IMR-90 (cell line): Measurements from ENCODE around the gene CREB5. TPM values are rescaled to one million over a fixed set of nuclear protein-coding genes. Genes with fewer than 3 reads are reported as not detected.

Experiments
- ATAC-seq: fragments of 200-7000 bp; cut with Tn5 transposase; 2 replicates; pipeline ENCODE4 v1.9.1; 2020; ENCODE audit warnings: low read depth, mild to moderate bottlenecking, moderate library complexity
- BruUV-seq: library from RNA; stranded (reverse); fragments of 400-500 nt; replicated peaks from 2 replicates; lab custom pipeline; 2021; lab: Mats Ljungman, UMichigan
- CTCF ChIA-PET: fragments of 300-600 bp; formaldehyde crosslinking; extraction: SDS; loops from one replicate; lab custom pipeline; 2021; ENCODE audit warnings: antibody characterized with exemption; lab: Yijun Ruan, JAX
- POLR2A ChIA-PET: fragments of 300-600 bp; sonication (Branson Sonifier 250); formaldehyde crosslinking; loops from one replicate; lab custom pipeline; 2022; ENCODE audit warnings: antibody characterized with exemption; ENCODE audit not compliant: unreplicated experiment; lab: Charles Lee
- DNase-seq: peaks from one replicate; pipeline ENCODE4 v3.0.0; 2013
- H2AFZ ChIP-seq: replicated peaks from 2 replicates; pipeline ENCODE3; 2013; ENCODE audit warnings: low read length, mild to moderate bottlenecking; ENCODE audit not compliant: poor library complexity
- H2AK5ac ChIP-seq: 2 replicates; pipeline ENCODE4 v1.6.1; 2013; ENCODE audit warnings: low read depth, low read length, inconsistent platforms
- H2AK9ac ChIP-seq: replicated peaks from 2 replicates; pipeline ENCODE3; 2013; ENCODE audit warnings: mild to moderate bottlenecking, low read depth, low read length, moderate library complexity; ENCODE audit not compliant: poor library complexity
- H2BK120ac ChIP-seq: 2 replicates; pipeline ENCODE4 v1.6.1; 2013; ENCODE audit warnings: low read depth, low read length, inconsistent platforms
- H2BK15ac ChIP-seq: 3 replicates; pipeline ENCODE4 v1.6.1; 2013; ENCODE audit warnings: low read depth, low read length, inconsistent platforms
- H2BK20ac ChIP-seq: 2 replicates; pipeline ENCODE4 v1.6.1; 2013; ENCODE audit warnings: low read depth, mild to moderate bottlenecking, inconsistent platforms, low read length, moderate library complexity
- H2BK5ac ChIP-seq: 2 replicates; pipeline ENCODE4 v1.6.1; 2013; ENCODE audit warnings: mild to moderate bottlenecking, low read depth, low read length, inconsistent platforms; ENCODE audit not compliant: poor library complexity, severe bottlenecking
- H3K14ac ChIP-seq: replicated peaks from 2 replicates; pipeline ENCODE4 v1.6.1; 2013; ENCODE audit warnings: low read depth, low read length, inconsistent platforms
- H3K18ac ChIP-seq: 2 replicates; pipeline ENCODE4 v1.6.1; 2013; ENCODE audit warnings: low read depth, low read length, control low read depth
- H3K23ac ChIP-seq: 2 replicates; pipeline ENCODE4 v1.6.1; 2013; ENCODE audit warnings: low read depth, low read length, inconsistent platforms
- H3K27ac ChIP-seq: 2 replicates; pipeline ENCODE4 v1.5.1; 2013; ENCODE audit warnings: mild to moderate bottlenecking, control low read depth, low read length; ENCODE audit not compliant: insufficient read depth
- H3K27me3 ChIP-seq: 2 replicates; pipeline ENCODE4 v1.6.1; 2013; ENCODE audit warnings: low read length; ENCODE audit not compliant: control insufficient read depth, insufficient read depth
- H3K36me3 ChIP-seq: 2 replicates; pipeline ENCODE4 v1.6.1; 2013; ENCODE audit warnings: low read length, mixed read lengths; ENCODE audit not compliant: control insufficient read depth, insufficient read depth
- H3K4ac ChIP-seq: 2 replicates; pipeline ENCODE4 v1.6.1; 2013; ENCODE audit warnings: low read depth, low read length, inconsistent platforms
- H3K4me1 ChIP-seq: 2 replicates; pipeline ENCODE4 v1.6.1; 2013; ENCODE audit warnings: low read length, mixed read lengths; ENCODE audit not compliant: control insufficient read depth, insufficient read depth
- H3K4me2 ChIP-seq: 2 replicates; pipeline ENCODE4 v1.6.1; 2013; ENCODE audit warnings: low read depth, mild to moderate bottlenecking, control low read depth, low read length, moderate library complexity
- H3K4me3 ChIP-seq: 2 replicates; pipeline ENCODE4 v1.5.1; 2013; ENCODE audit warnings: low read depth, mild to moderate bottlenecking, control low read depth, low read length, moderate library complexity; ENCODE audit not compliant: insufficient read depth
- H3K56ac ChIP-seq: 2 replicates; pipeline ENCODE4 v1.6.1; 2013; ENCODE audit warnings: low read length, inconsistent platforms; ENCODE audit not compliant: insufficient read depth; ENCODE audit errors: extremely low read depth
- H3K79me1 ChIP-seq, 2 experiments: 2 replicates each; pipeline ENCODE4 v1.6.1; 2013; ENCODE audit warnings: low read length in 2 of 2, inconsistent platforms in 1 of 2, low read depth in 1 of 2
- H3K9ac ChIP-seq: 2 replicates; pipeline ENCODE4 v1.6.1; 2013; ENCODE audit warnings: low read depth, low read length, control low read depth
- H3K9me1 ChIP-seq: 2 replicates; pipeline ENCODE4 v1.6.1; 2013; ENCODE audit warnings: low read length, inconsistent platforms; ENCODE audit not compliant: insufficient read depth
- H3K9me3 ChIP-seq: 2 replicates; pipeline ENCODE4 v1.6.1; 2013; ENCODE audit warnings: low read length; ENCODE audit not compliant: control insufficient read depth, insufficient read depth
- H4K20me1 ChIP-seq: 2 replicates; pipeline ENCODE4 v1.6.1; 2013; ENCODE audit warnings: low read length, inconsistent platforms; ENCODE audit not compliant: insufficient read depth
- H4K5ac ChIP-seq: 2 replicates; pipeline ENCODE4 v1.6.1; 2013; ENCODE audit warnings: mild to moderate bottlenecking, low read depth, low read length, control low read depth
- H4K8ac ChIP-seq, 2 experiments: 2 replicates each; pipeline ENCODE4 v1.6.1; 2013; ENCODE audit warnings: low read depth in 2 of 2, low read length in 2 of 2, control low read depth in 1 of 2, inconsistent platforms in 1 of 2
- H4K91ac ChIP-seq: 2 replicates; pipeline ENCODE4 v1.6.1; 2013; ENCODE audit warnings: low read depth, low read length, inconsistent platforms; ENCODE audit not compliant: insufficient read depth
- FOS ChIP-seq: fragments of 150-350 bp; IDR thresholded peaks from 2 replicates; pipeline ENCODE4 v1.6.1; 2016; ENCODE audit warnings: low read depth, low read length
- SMC3 ChIP-seq: fragments of 150-350 bp; IDR thresholded peaks from 2 replicates; pipeline ENCODE4 v1.6.1; 2016; ENCODE audit warnings: low read depth, mild to moderate bottlenecking, antibody characterized with exemption, low read length, moderate library complexity
- WGBS, 2 experiments: methylation state at CpG; one replicate each; pipeline versions ENCODE4 v1.1.5 to v1.1.7; 2013; ENCODE audit warnings: missing lambda C conversion rate in 2 of 2; ENCODE audit not compliant: insufficient read length in 1 of 2; ENCODE audit errors: extremely low coverage in 2 of 2; 5-methylcytosine and 5-hydroxymethylcytosine counted together
- dilution Hi-C: fragments of 300-500 bp; cut with HindIII; formaldehyde crosslinking; loops from one replicate; pipeline ENCODE4 v1.14.3; 2018; ENCODE audit warnings: low sequenced_read_pairs; ENCODE audit not compliant: unreplicated experiment
- in situ Hi-C: fragments of 300-500 bp; cut with MboI; formaldehyde crosslinking; loops from 3 replicates; pipeline ENCODE4 v1.14.3; 2019; ENCODE audit warnings: low sequenced_read_pairs, inconsistent platforms, mixed read lengths
- intact Hi-C: fragments of 100-400 bp; cut with micrococcal nuclease; formaldehyde crosslinking; loops from 2 replicates; pipeline ENCODE4 v1.10.0; 2022
- polyA plus RNA-seq, 3 experiments: library from polyadenylated mRNA; depleted of rRNA; stranded (reverse); fragments of >200 nt; gene quantifications; 2 replicates each; pipeline ENCODE4 v1.2.3, GENCODE V29; 2012; ENCODE audit warnings: low replicate concordance in 1 of 3
- total RNA-seq: library from RNA; depleted of rRNA; stranded (reverse); fragments of >200 nt; gene quantifications from 2 replicates; pipeline ENCODE4 v1.2.3, GENCODE V29; 2012

The CREB5 gene
- total and polyA plus RNA-seq, 2 of the 4 experiments (the other 2 are of a cell fraction), result 7.3 to 13.1 TPM

DNA sequence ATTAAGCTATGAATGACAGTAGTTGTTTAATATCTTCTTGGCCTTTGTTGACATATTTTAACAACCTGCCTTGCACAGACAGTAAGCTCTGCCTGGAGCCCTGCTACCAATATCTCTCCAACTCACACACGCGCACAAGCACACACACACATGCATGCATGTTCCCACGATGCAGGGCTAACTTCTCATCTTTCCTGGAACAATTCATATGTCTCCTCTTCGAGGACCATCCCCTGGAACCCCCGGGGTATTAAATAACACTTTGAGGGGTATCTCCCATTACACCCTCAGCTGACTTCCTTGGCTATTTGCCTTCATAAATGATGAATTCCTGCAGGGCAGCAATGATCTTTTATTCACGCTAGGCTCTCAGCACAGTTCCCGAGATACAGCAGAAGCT is 287.8 kb downstream of the CREB5 start:
- no peak overlapping the region for H4K5ac ChIP-seq
- ATAC-seq (no peak), DNase-seq (no peak)
- no peak overlapping the region for H3K4me2 ChIP-seq
- H3K4me3 ChIP-seq, result no peak overlapping the region
- H3K56ac ChIP-seq, result no peak overlapping the region
- 79% methylated on average over 3 of the region's 7 CpGs; no CpG with 5 or more reads in 1 of the 2 experiments for WGBS, 2 experiments
- H3K9me3 ChIP-seq, result no peaks in the 10 kb centered on the region
- H3K14ac ChIP-seq, result no peak overlapping the region
- no peak overlapping the region for H4K91ac ChIP-seq
- H2AFZ ChIP-seq, result no peak overlapping the region
- TF ChIP-seq FOS (no peak), SMC3 (no peak)
- H2BK20ac ChIP-seq, result no peak overlapping the region
- no peaks in the 10 kb centered on the region for H3K27me3 ChIP-seq
- in situ Hi-C loops (no loop called here), intact Hi-C loops (no loop called here), dilution Hi-C loops (no loop called here)
- no peaks in the 10 kb centered on the region for H3K36me3 ChIP-seq
- no peak overlapping the region for H2BK5ac ChIP-seq
- no peaks in the 10 kb centered on the region for H3K9me1 ChIP-seq
- H3K18ac ChIP-seq, result no peak overlapping the region
- ChIA-PET POLR2A (no interaction called here), CTCF (interaction anchor here (0.5 kb wide), 1 partner anchor 25 kb away, joined by 3 read pairs; no protein-coding TSS in a partner anchor)
- no peak overlapping the region for H2AK9ac ChIP-seq
- no peak overlapping the region for H2AK5ac ChIP-seq
- no peak overlapping the region for H2BK120ac ChIP-seq
- no peak overlapping the region for H4K8ac ChIP-seq
- no peaks in the 10 kb centered on the region for H4K20me1 ChIP-seq
- no peak overlapping the region for H3K9ac ChIP-seq
- no peak overlapping the region for H3K4ac ChIP-seq
- no TSS peak for BruUV-seq
- H3K79me1 ChIP-seq, result no peaks in the 10 kb centered on the region; a peak in 1 of 4 replicates
- H3K23ac ChIP-seq, result no peak overlapping the region
- no peak overlapping the region for H2BK15ac ChIP-seq
- no peak overlapping the region for H3K27ac ChIP-seq
- peaks cover 5% of the 10 kb centered on the region for H3K4me1 ChIP-seq
